B cell (primary cell): ENCODE measurements around the gene TTLL11.

ENCODE experiments used
- CTCF ChIP-seq: fragments of 200-600 bp; IDR thresholded peaks from one replicate; pipeline ENCODE4 v1.8.0; 2022; ENCODE audit warnings: antibody characterized with exemption, mild to moderate bottlenecking
- EZH2 ChIP-seq: IDR thresholded peaks from 2 replicates; pipeline ENCODE4 v1.6.1; 2012; ENCODE audit warnings: borderline replicate concordance, low read depth, mild to moderate bottlenecking, moderate library complexity, low read length; ENCODE audit not compliant: insufficient read depth, poor library complexity, severe bottlenecking

GRCh38 chr9:121912812-121913627, 180.1 kb downstream of the TTLL11 start:
- TF ChIP-seq CTCF = no peak
- no peak for TF ChIP-seq EZH2
